HG03196 (cell line): ENCODE results near the gene NDUFA5.

Experiments used
- ATAC-seq: cut with Tn5 transposase; IDR thresholded peaks from one replicate; pipeline ENCODE4 v1.9.1; 2021; ENCODE audit not compliant: unreplicated experiment

Gene NDUFA5

GRCh38 chr7:123557398-123558288 is at the start of gene NDUFA5:
Gene NDUFA5, minus strand, starts transcription at chr7:123557818. Its CDS starts 23 bp downstream, at chr7:123557795.
- peak; percentile 99 for ATAC-seq

GRCh38 chr7:123604739-123605138 is 47.1 kb upstream of the NDUFA5 start:
- no peak for ATAC-seq

DNA sequence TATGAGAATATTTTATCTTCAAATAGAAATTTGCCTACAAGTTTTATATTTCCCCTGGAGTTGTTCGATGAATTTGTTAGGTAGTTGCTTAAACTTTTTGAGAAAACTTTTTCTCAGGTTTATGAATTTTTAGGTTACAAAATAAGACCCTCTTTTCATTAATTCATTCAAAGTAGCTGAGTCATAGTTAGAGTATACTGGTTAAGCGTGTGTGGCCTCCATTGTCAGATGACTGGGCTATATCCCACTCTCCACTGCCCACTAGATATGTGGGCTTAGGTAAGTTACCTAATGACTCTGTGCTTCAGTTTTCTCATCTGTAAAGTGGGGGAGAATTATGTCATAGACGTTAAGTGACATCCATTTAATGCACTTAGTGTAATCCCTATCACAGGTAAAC is 45.0 kb upstream of the NDUFA5 start:
- ATAC-seq: no peak

DNA sequence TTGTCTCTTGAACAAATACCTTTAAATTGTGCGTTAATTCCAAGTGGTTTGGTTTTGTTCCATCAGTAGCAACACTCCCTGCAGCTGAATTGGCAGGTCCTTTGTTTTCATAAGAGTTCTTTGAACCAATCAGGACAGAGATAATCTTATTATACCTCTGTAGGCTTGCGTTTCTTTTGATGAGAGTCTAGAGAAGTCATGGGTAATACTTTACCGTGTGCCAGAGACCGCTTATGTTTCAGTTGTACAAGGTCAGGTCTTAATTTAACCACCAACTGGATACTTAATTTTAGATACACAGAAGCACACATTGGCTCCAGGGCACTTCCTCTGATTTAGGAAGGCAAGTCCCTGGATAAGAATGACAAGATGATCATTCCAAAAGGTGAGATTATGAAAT is 43.9 kb upstream of the NDUFA5 start, which contains the start of gene ASB15:
TSS of gene ASB15 (plus strand) at position 292 of the 400 bp plus-strand sequence. CDS start 12,682 bp downstream, outside the sequence.
- no peak for ATAC-seq

DNA sequence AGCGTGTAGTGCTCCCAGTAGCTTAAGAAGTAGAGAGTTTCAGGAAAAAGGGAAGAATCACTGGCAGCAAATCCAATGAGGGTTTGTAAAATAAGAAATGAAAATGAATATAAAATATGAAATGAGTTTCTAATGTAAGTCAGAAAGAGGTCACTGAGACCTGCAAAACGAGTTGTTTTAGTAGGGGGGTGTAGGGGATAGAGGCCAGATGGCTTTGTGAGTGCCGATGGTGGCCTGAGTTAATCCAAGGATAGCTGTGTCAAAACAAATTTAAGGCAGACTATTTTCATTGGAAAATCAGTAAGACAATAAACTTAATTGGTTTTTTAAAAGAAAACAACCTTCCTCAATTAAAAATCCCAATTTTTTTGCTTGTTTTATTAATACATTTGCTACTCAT is 43.3 kb upstream of the NDUFA5 start:
- ATAC-seq: no peak

GRCh38 chr7:123599766-123600165 is 42.1 kb upstream of the NDUFA5 start:
- ATAC-seq: no peak

- ATAC-seq: no peak
These were observed 41.0 kb upstream of the NDUFA5 start for GRCh38 chr7:123598657-123599056.

DNA sequence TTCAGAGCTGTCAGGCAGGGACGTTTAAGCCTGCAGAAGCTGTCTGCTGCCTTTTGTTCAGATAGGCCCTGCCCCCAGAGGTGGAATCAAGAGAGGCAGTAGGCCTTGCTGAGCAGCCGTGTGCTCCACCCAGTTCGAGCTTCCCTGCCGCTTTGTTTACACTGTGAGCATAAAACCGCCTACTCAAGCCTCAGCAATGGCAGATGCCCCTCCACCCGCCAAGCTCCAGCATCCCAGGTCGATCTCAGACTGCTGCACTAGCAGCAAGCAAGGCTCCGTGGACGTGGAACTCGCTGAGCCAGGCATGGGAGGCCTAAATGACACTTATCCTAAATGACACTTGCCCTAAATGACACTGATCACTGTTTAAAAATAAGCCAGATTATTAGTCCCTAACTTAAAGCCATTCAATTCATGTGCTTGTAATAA is 37.2 kb upstream of the NDUFA5 start:
- no peak for ATAC-seq

DNA sequence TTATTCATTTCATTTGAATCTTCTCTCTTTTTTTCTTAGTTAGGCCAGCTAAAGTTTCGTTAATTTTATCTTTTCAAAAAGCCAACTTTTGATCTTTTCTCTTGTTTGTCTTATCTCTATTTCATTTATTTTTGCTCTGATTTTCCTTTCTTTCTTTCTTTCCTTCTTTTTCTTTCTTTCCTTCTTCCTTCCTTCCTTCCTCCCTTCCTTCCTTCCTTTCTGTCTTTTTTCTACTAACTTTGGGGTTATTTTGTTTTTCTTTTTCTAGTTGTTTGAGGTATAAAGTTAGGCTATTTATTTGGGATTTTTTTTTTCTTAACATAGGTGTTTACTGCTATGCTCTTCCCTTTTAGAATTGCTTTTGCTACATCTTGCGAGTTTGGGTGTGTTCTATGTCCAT is 30.8 kb upstream of the NDUFA5 start:
- no peak for ATAC-seq

DNA sequence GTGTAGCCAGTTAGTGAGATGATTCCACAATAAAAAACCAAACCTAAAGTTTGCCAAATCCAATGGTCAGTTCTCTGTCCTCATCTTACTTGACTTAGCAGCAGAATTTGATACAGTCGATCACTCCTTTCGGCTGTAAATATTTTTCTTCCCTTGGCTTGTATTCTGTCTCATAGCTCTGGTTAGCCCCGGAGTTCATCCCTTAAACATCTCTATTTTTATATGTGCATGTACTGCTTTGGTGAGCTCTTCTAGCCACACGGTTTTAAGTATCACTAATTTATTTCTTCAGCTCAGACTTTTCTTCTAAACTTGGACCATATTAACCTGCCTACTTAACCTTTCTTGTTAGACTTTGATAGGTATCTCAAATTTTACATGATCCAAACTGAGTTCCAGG is 26.2 kb upstream of the NDUFA5 start:
- no peak for ATAC-seq

DNA sequence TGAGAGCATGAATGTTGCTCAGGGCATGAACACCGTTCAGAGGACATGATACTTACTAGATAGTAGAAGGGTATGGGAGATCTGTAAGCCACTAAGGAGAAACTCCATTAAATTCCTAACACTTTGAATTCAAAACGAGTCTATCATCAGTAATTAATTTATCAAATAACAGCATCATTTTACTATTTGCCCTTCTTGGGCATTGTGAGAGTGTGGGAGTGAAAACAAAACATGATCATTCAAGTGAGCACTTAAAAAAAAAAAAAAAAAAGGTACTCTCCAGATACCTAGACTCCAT is 23.5 kb upstream of the NDUFA5 start:
- no peak for ATAC-seq

DNA sequence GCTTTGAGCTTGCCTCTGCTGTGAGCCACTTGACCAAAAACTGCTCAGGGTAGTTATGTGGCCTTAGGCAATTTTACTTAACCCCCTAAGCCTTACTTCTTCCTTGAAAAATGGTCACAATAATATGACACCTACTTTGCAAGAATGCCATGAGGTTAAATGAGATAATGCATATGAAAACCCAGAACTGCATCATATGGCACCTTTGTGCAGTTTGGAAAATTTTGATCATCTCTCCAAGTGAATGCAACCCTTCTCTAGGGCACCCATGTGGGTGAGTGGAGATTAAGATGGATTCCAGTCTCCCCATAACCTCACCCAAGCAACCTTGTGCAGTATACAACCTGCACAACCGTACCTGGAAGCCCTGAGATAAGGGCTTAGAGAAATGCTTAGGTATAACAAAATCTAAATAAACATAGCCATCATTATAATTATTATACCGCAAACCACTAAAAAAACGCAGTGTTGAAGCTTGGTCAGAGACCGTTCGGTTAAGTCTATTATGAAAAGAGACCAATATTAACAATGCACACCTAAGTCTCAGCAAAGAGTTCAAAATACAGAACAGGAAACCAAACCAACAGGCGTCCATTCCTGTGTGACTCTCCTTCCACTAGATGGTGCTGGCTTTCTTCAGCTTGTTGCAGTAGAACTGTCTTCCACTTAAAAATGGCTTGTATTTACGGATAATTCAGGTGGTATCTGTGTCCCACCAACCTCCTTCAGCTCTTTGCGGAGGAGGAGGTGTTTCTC is 23.0 kb upstream of the NDUFA5 start:
- peak; percentile 73 for ATAC-seq

GRCh38 chr7:123579416-123579815 is 21.8 kb upstream of the NDUFA5 start:
- ATAC-seq: no peak

DNA sequence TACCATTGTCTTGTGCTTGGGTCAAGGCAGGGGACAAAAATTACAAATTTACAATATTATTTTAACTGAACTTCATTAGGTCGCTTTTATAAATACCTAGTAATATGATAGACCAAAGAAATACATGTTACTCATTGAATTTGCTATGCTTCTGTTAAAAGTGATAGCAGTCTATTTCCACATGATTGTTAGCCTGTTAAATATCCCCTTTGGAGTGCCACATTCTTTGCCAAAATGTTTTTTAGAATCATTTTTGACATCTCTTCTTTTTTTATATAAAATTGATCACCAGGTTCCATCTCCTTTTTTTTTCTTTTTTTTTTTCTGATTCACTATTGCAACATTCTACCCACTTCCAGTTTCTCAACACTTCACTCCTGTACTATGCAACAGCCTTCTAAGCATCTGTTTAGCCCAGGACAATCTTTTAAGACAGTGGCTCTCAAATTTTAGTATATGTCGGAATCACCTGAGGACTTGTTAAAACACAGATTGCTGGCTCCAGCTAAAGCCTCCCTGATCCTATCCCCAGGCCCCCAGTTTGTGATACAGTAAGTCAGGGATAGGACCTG is 16.4 kb upstream of the NDUFA5 start:
- ATAC-seq: no peak

- no peak for ATAC-seq
These were observed 15.7 kb upstream of the NDUFA5 start for GRCh38 chr7:123573341-123573740.

GRCh38 chr7:123571684-123572083 is 14.1 kb upstream of the NDUFA5 start:
- no peak for ATAC-seq

GRCh38 chr7:123571187-123571586 is 13.6 kb upstream of the NDUFA5 start:
- no peak for ATAC-seq

- ATAC-seq: no peak
These were observed 13.0 kb upstream of the NDUFA5 start for GRCh38 chr7:123570390-123571182.

- no peak for ATAC-seq
These were observed 11.9 kb upstream of the NDUFA5 start for GRCh38 chr7:123569352-123570010.

DNA sequence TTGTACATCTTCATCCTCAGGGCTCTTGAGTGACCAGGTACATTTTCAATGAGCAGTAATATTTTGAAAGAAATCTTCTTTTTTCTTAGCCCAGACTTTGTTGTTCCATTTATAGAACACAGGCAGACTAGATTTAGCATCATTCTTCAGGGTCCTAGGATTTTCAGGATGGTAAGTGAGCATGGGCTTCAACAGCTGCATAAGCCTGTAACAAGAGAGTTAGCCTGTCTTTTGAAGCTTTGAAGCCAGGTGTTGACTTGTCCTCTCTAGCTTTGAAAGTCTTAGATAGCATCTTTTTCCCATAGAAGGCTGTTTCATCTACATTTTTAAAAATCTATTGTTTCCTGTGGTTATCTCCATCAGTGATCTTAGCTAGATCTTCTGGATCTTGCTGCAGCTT is 4.5 kb upstream of the NDUFA5 start:
- ATAC-seq: no peak
